HEK293 (cell line): ENCODE data around the gene WNK3.
A peak's percentile ranks its signal among the peaks of the same experiment; 100 is the strongest.

ENCODE experiments used
- CTCF ChIA-PET: fragments of 350-600 bp; formaldehyde crosslinking; extraction: SDS; loops from one replicate; lab custom pipeline; 2021; ENCODE audit warnings: antibody characterized with exemption; lab: Yijun Ruan, JAX
- POLR2A ChIA-PET: fragments of 300-600 bp; formaldehyde crosslinking; extraction: SDS; loops from one replicate; lab custom pipeline; 2020; ENCODE audit warnings: antibody characterized with exemption, inconsistent platforms; lab: Yijun Ruan, JAX
- H3K27ac ChIP-seq: fragments of 200-500 bp; sonication (Bioruptor generic); 2 replicates; pipeline ENCODE4 v1.5.1; 2014; ENCODE audit warnings: low read depth, low read length, control low read depth, inconsistent platforms; ENCODE audit errors: extremely low read depth
- H3K36me3 ChIP-seq, 2 experiments: fragments of 200-500 bp in 1 of 2; sonication (Bioruptor generic) in 1 of 2; 1 replicate in 1 of 2; 2 replicates in 1 of 2; pipeline ENCODE4 v1.5.1; 2014 to 2017; ENCODE audit warnings: inconsistent platforms in 2 of 2, low read length in 2 of 2; ENCODE audit not compliant: control insufficient read depth in 2 of 2, insufficient read depth in 1 of 2
- H3K4me1 ChIP-seq: fragments of 200-500 bp; sonication (Bioruptor generic); 2 replicates; pipeline ENCODE4 v1.5.1; 2014; ENCODE audit warnings: mild to moderate bottlenecking, low read length, inconsistent platforms; ENCODE audit not compliant: control insufficient read depth, insufficient read depth
- H3K4me3 ChIP-seq: 2 replicates; pipeline ENCODE4 v1.5.1; 2011; ENCODE audit warnings: low read depth, mild to moderate bottlenecking, control low read depth, low read length, moderate library complexity
- H3K9me3 ChIP-seq: fragments of 200-500 bp; sonication (Bioruptor generic); 2 replicates; pipeline ENCODE4 v1.5.1; 2014; ENCODE audit warnings: low read depth, low read length, inconsistent platforms; ENCODE audit not compliant: control insufficient read depth, insufficient read depth
- CTCF ChIP-seq: fragments of 450-650 bp; formaldehyde crosslinking; IDR thresholded peaks from 2 replicates; pipeline ENCODE4 v1.5.1; 2016; ENCODE audit warnings: missing biosample characterization, missing genetic modification characterization
- HOXA7 ChIP-seq: sonication (generic); formaldehyde crosslinking; IDR thresholded peaks from 2 replicates; pipeline ENCODE4 v1.8.1; 2022; ENCODE audit warnings: missing genetic modification reagents, borderline replicate concordance
- KLF10 ChIP-seq: fragments of 450-650 bp; IDR thresholded peaks from 2 replicates; pipeline ENCODE4 v1.5.1; 2018; ENCODE audit warnings: missing biosample characterization, mild to moderate bottlenecking, missing genetic modification characterization
- PRDM1 ChIP-seq: fragments of 450-650 bp; formaldehyde crosslinking; IDR thresholded peaks from 2 replicates; pipeline ENCODE4; 2016; ENCODE audit warnings: missing biosample characterization, missing genetic modification characterization
- ZBTB20 ChIP-seq: fragments of 450-650 bp; formaldehyde crosslinking; IDR thresholded peaks from 2 replicates; pipeline ENCODE4 v1.5.1; 2016; ENCODE audit warnings: missing biosample characterization, missing genetic modification characterization
- ZBTB49 ChIP-seq: fragments of 450-650 bp; formaldehyde crosslinking; IDR thresholded peaks from 2 replicates; pipeline ENCODE4 v1.5.1; 2016; ENCODE audit warnings: missing biosample characterization, missing genetic modification characterization, low read depth
- ZNF146 ChIP-seq: fragments of 450-650 bp; formaldehyde crosslinking; IDR thresholded peaks from 2 replicates; pipeline ENCODE4 v1.5.1; 2016; ENCODE audit warnings: missing biosample characterization, missing genetic modification characterization
- ZNF16 ChIP-seq: fragments of 450-650 bp; formaldehyde crosslinking; IDR thresholded peaks from 2 replicates; pipeline ENCODE4 v1.5.1; 2016; ENCODE audit warnings: low read depth, missing biosample characterization, missing genetic modification characterization
- ZNF175 ChIP-seq: fragments of 450-650 bp; formaldehyde crosslinking; IDR thresholded peaks from 2 replicates; pipeline ENCODE4 v1.5.1; 2016; ENCODE audit warnings: missing biosample characterization, missing genetic modification characterization
- ZNF24 ChIP-seq: fragments of 450-650 bp; formaldehyde crosslinking; IDR thresholded peaks from 2 replicates; pipeline ENCODE4 v1.5.1; 2016; ENCODE audit warnings: missing biosample characterization, missing genetic modification characterization
- ZNF248 ChIP-seq: fragments of 450-650 bp; formaldehyde crosslinking; IDR thresholded peaks from 2 replicates; pipeline ENCODE4 v1.5.1; 2017; ENCODE audit warnings: missing biosample characterization, missing genetic modification characterization
- ZNF280D ChIP-seq: fragments of 450-650 bp; formaldehyde crosslinking; IDR thresholded peaks from 2 replicates; pipeline ENCODE4 v1.5.1; 2016; ENCODE audit warnings: missing biosample characterization, missing genetic modification characterization
- ZNF292 ChIP-seq: fragments of 450-650 bp; formaldehyde crosslinking; IDR thresholded peaks from 2 replicates; pipeline ENCODE4 v1.5.1; 2016; ENCODE audit warnings: low read depth, missing biosample characterization, missing genetic modification characterization, borderline replicate concordance
- ZNF518A ChIP-seq: fragments of 450-650 bp; formaldehyde crosslinking; conservative IDR thresholded peaks from 2 replicates; pipeline ENCODE4 v1.5.1; 2016; ENCODE audit warnings: low read depth, missing biosample characterization, missing genetic modification characterization
- ZNF549 ChIP-seq: fragments of 450-650 bp; IDR thresholded peaks from 2 replicates; pipeline ENCODE4 v1.5.1; 2018; ENCODE audit warnings: missing biosample characterization, missing genetic modification characterization, mild to moderate bottlenecking, inconsistent platforms, moderate library complexity
- ZNF830 ChIP-seq: fragments of 450-650 bp; IDR thresholded peaks from 2 replicates; pipeline ENCODE4 v1.5.0; 2018; ENCODE audit warnings: missing biosample characterization, missing genetic modification characterization, low read depth, mild to moderate bottlenecking, moderate library complexity

WNK3 gene

GRCh38 chrX:54280466-54280865 lies 77.4 kb downstream of the WNK3 start:
- no peak overlapping the region for H3K4me3 ChIP-seq
- no peaks in the 10 kb centered on the region; a peak in 1 of 3 replicates for H3K36me3 ChIP-seq
- TF ChIP-seq ZNF280D (tag by site-specific recombination), result peak; percentile 32; the same call in 1 of the 2 replicates
- no peak for TF ChIP-seq HOXA7
- TF ChIP-seq ZNF830 (tag by site-specific recombination), result no peak
- TF ChIP-seq ZNF518A (tag by site-specific recombination), result no peak
- TF ChIP-seq PRDM1 (tag by site-specific recombination), result no peak
- no peak for TF ChIP-seq ZNF248
- TF ChIP-seq ZNF146 (tag by site-specific recombination), result peak; percentile 97
- TF ChIP-seq CTCF (tag by site-specific recombination), result no peak
- TF ChIP-seq ZBTB49 (tag by site-specific recombination), result no peak
- H3K27ac ChIP-seq, result no peak overlapping the region
- ChIA-PET POLR2A (no interaction called here), CTCF (interaction anchor here (0.7 kb wide), 2 partner anchors 8 to 718 kb away, joined by 7 read pairs; no protein-coding TSS in a partner anchor)
- no peaks in the 10 kb centered on the region for H3K4me1 ChIP-seq
- H3K9me3 ChIP-seq, result no peaks in the 10 kb centered on the region

- no peak overlapping the region for H3K4me3 ChIP-seq
- H3K36me3 ChIP-seq, result no peaks in the 10 kb centered on the region
- no peak for TF ChIP-seq ZNF24 (tag by site-specific recombination)
- TF ChIP-seq KLF10 (tag by site-specific recombination), result no peak
- no peak for TF ChIP-seq ZNF175 (tag by site-specific recombination)
- no peak for TF ChIP-seq ZBTB20
- TF ChIP-seq ZNF549 (tag by site-specific recombination), result no peak
- no peak for TF ChIP-seq ZNF16
- TF ChIP-seq ZNF292 (tag by site-specific recombination), result no peak
- ChIA-PET POLR2A (no interaction called here), CTCF (interaction anchor here (0.5 kb wide), 1 partner anchor 433 kb away, joined by 3 read pairs; no protein-coding TSS in a partner anchor)
- H3K4me1 ChIP-seq, result no peaks in the 10 kb centered on the region
- no peaks in the 10 kb centered on the region for H3K9me3 ChIP-seq
- H3K27ac ChIP-seq, result no peak overlapping the region
These were observed 86.2 kb downstream of the WNK3 start for GRCh38 chrX:54271664-54272063.
